GM18867 (cell line): Measurements from ENCODE around the gene EMP1.
A peak's percentile ranks its signal among the peaks of the same experiment; 100 is the strongest.
"Not testable (repeated sequence)": the region's sequence is repeated elsewhere in the genome, so short reads cannot be mapped to it uniquely, and the experiment has no call there.

ENCODE experiments used
- ATAC-seq: cut with Tn5 transposase; IDR thresholded peaks from one replicate; pipeline ENCODE4 v1.9.1; 2021; ENCODE audit warnings: mild to moderate bottlenecking, moderate library complexity; ENCODE audit not compliant: unreplicated experiment

EMP1 gene

GRCh38 chr12:13253966-13254760, 57.6 kb downstream of the EMP1 start:
- ATAC-seq: no peak

GRCh38 chr12:13255792-13256691, 59.5 kb downstream of the EMP1 start:
- ATAC-seq: peak; percentile 99

- ATAC-seq: no peak
Measured at GRCh38 chr12:13256692-13257045, 60.1 kb downstream of the EMP1 start.

- ATAC-seq: no peak
Measured at GRCh38 chr12:13257356-13257875, 60.9 kb downstream of the EMP1 start.

- ATAC-seq: no peak
Measured at GRCh38 chr12:13258197-13258596, 61.7 kb downstream of the EMP1 start.

- no peak for ATAC-seq
Measured at GRCh38 chr12:13258717-13259119, 62.2 kb downstream of the EMP1 start.

- not testable (repeated sequence) for ATAC-seq
Measured at GRCh38 chr12:13259625-13260024, 63.1 kb downstream of the EMP1 start.

GRCh38 chr12:13267826-13268225, 71.3 kb downstream of the EMP1 start:
- ATAC-seq: not testable (repeated sequence)

GRCh38 chr12:13268581-13268980, 72.1 kb downstream of the EMP1 start:
- no peak for ATAC-seq
